ENCODE data around the gene ANO10. TPM values are rescaled to one million over a fixed set of nuclear protein-coding genes. Genes with fewer than 3 reads are reported as not detected.

ANO10 gene
- total and polyA plus RNA-seq, 8 donors, result 3.6 to 202 (median 12.5) TPM

DNA sequence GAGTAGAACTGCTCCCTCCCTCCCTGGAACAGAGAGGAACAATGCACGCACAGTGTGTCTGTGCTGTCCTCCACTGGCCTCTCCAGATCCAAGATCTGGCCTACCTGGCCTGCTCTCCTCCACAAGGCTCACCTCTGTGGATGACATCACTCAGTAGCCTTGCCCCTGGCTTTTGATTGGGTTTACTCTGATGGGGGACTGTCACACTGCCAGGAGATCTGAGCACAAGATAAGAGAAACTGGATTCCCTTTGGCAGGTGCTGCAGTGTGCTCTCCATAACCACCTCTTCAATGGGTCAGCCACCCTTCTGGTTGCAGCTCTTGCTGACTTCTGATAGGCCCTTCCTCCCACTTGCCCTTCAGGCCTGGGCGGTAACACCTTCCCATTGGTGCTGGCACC lies 22.6 kb upstream of the ANO10 start:
- no peaks in the 10 kb centered on the region for H3K9me3 ChIP-seq
- TF ChIP-seq POLR2A (IDR thresholded peaks at IDR 0.05), result no peak
- TF ChIP-seq, protein P1, sequence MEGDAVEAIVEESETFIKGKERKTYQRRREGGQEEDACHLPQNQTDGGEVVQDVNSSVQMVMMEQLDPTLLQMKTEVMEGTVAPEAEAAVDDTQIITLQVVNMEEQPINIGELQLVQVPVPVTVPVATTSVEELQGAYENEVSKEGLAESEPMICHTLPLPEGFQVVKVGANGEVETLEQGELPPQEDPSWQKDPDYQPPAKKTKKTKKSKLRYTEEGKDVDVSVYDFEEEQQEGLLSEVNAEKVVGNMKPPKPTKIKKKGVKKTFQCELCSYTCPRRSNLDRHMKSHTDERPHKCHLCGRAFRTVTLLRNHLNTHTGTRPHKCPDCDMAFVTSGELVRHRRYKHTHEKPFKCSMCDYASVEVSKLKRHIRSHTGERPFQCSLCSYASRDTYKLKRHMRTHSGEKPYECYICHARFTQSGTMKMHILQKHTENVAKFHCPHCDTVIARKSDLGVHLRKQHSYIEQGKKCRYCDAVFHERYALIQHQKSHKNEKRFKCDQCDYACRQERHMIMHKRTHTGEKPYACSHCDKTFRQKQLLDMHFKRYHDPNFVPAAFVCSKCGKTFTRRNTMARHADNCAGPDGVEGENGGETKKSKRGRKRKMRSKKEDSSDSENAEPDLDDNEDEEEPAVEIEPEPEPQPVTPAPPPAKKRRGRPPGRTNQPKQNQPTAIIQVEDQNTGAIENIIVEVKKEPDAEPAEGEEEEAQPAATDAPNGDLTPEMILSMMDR (IDR thresholded peaks at IDR 0.05), result no peak
- no peak for TF ChIP-seq POLR2AphosphoS5 (IDR thresholded peaks at IDR 0.05)
- TF ChIP-seq EP300 (IDR thresholded peaks at IDR 0.05), result no peak
- intact Hi-C loops (cut with DNase I; ENCODE audit: low total_unique reads), result no loop called here
- no peak for DNase-seq
- H3K36me3 ChIP-seq, result no peaks in the 10 kb centered on the region
- H3K27ac ChIP-seq, result no peak overlapping the region
- H3K4me3 ChIP-seq, result no peak overlapping the region
- 57 to 100% (median 97%) methylated on average over 2 of the region's 2 CpGs for WGBS, 5 donors
- H3K4me1 ChIP-seq, result no peaks in the 10 kb centered on the region
- no peaks in the 10 kb centered on the region for H3K27me3 ChIP-seq

DNA sequence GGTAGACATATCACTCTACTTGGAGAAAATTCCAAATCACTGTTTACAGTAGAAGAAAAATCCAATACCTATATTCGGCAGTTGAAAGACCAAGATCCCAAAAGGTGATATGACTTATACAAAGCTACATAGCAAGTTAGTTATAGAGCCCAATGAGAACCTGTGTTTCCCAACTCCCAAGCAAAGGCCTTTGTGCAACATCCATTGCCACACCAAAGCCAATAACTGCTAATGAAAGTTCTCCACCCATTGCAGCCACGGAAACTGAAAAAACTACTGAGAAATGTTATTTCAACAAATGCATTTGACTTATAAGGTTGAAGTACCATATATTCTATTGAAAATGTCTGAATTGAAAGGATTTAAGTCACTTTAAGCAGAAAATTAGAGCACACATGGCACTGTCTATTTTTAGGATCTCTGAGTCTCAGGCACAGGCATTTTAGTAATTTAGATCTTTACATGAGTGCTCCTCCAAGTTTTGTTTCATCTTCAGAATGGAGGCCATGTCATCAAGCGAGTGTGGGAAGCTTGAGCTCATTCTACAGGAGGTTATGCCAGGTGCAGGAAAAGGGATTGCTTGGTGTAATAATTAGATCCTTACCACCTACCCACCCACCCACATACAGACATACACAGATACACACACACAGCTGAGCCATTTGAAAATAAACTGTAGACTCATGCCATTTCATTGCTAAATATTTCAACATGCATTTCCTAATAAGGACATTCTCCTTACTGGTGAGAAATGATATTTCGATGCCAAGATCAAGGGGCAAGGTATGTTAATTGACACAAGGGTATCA lies 19.7 kb upstream of the ANO10 start:
- Histone ChIP-seq H3K36me3 (no peaks in the 10 kb centered on the region), H3K4me3 (no peak overlapping the region), H3K27ac (no peak overlapping the region), H3K9me3 (no peaks in the 10 kb centered on the region), H3K4me1 (peaks cover 0 to 6% (median 0%) of the 10 kb centered on the region in 4 donors), H3K27me3 (no peaks in the 10 kb centered on the region)
- intact Hi-C loops (cut with DNase I; ENCODE audit: low total_unique reads), result no loop called here
- no peak for TF ChIP-seq POLR2A (IDR thresholded peaks at IDR 0.05)
- no peak for TF ChIP-seq EP300 (IDR thresholded peaks at IDR 0.05)
- TF ChIP-seq POLR2AphosphoS5 (IDR thresholded peaks at IDR 0.05), result no peak
- TF ChIP-seq, protein P1 (IDR thresholded peaks at IDR 0.05), result no peak
- 69 to 76% (median 69%) methylated on average over 4 of the region's 4 CpGs for whole genome bisulfite sequencing, 5 donors
- DNase-seq, result peak in 1 of 2 donors; percentile 15

DNA sequence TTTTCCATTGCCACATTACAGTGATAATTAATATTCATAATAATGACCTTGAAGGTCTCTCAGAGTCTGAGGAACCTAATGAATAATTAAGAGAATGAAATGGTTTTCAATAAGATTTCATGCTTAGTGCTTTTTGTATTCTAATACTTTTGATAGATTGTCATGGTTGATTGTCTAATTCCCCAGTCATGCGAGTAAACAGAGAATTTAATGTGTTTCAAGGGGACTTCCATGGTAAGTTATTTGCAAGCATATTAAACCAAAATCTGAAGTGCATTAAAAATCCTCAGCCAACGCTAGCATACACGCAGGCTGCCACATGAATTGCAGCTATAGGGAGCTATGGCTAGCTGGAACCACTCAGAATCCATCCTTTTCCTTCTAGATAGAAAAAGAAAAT lies 18.9 kb upstream of the ANO10 start:
- no peaks in the 10 kb centered on the region for H3K9me3 ChIP-seq
- no peaks in the 10 kb centered on the region for H3K27me3 ChIP-seq
- H3K4me3 ChIP-seq, result no peak overlapping the region
- H3K27ac ChIP-seq, result no peak overlapping the region
- DNase-seq, result no peak
- TF ChIP-seq, protein P1 (IDR thresholded peaks at IDR 0.05), result no peak
- no peak for TF ChIP-seq POLR2A (IDR thresholded peaks at IDR 0.05)
- TF ChIP-seq POLR2AphosphoS5 (IDR thresholded peaks at IDR 0.05), result no peak
- no peak for TF ChIP-seq EP300 (IDR thresholded peaks at IDR 0.05)
- 89 to 94% (median 92%) methylated on average over 3 of the region's 3 CpGs for WGBS, 5 donors
- H3K4me1 ChIP-seq, result peaks cover 0 to 6% (median 0%) of the 10 kb centered on the region in 4 donors
- intact Hi-C loops (cut with DNase I; ENCODE audit: low total_unique reads), result no loop called here
- no peaks in the 10 kb centered on the region for H3K36me3 ChIP-seq

DNA sequence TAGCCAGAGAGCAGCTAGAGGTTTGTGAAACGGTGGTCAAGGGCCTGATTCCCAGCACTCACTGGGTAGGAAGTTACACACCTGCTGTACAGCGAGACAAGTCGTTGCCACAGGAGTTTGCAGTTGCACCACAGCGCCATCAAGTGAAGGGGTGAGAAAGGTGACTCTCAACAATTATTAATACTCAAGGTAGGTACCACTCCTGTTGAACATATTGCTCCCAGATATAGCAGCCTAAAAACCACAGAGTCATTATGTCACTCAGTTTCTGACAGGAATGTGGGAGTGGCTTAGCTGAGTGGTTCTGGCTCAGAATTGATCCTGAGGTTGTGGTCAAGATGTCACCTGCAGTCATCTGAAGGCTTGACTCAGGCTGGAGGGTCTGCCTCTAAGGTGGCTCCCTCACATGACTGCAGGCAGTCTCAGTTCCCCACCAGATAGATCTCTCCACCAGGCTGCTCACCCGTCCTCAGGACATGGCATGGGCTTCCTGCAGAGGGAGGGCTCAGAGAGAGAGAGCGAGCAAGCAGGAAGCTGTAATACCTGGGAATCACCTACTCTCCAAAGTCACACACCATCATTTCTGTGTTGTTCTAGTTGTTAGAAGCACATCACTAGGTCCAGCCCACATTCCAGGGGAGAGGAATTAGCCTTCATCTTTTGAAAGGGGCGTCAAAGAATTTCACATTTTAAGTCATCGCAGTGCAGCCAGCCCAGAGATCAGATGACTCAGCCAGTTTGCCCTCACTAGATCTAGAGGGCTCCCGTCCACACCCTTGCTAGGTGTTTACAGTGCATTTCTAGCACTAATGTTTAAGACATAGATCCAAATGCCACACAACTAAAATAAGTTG lies 17.0 kb upstream of the ANO10 start:
- TF ChIP-seq EP300 (IDR thresholded peaks at IDR 0.05), result no peak
- TF ChIP-seq, protein P1 (IDR thresholded peaks at IDR 0.05), result peak in 1 of 7 experiments; percentile 5
- intact Hi-C loops (cut with DNase I; ENCODE audit: low total_unique reads), result no loop called here
- Histone ChIP-seq H3K27ac (no peak overlapping the region), H3K36me3 (no peaks in the 10 kb centered on the region), H3K27me3 (no peaks in the 10 kb centered on the region), H3K9me3 (no peaks in the 10 kb centered on the region), H3K4me1 (peaks cover 0 to 6% (median 0%) of the 10 kb centered on the region in 4 donors), H3K4me3 (no peak overlapping the region)
- peak; percentile 31 to 38 for DNase-seq
- 40 to 53% (median 50%) methylated on average over 9 of the region's 9 CpGs for WGBS, 5 donors

Data from stomach (tissue), 9 donors.